DND-41 (cell line): ENCODE measurements around the gene SCLT1.
"Not testable (repeated sequence)": the region's sequence is repeated elsewhere in the genome, so short reads cannot be mapped to it uniquely, and the experiment has no call there.

Experiments
- ATAC-seq: fragments of 200-7000 bp; cut with Tn5 transposase; 3 replicates; pipeline ENCODE4 v1.9.1; 2021; ENCODE audit warnings: low read depth; ENCODE audit not compliant: insufficient read depth
- DNase-seq: peaks from one replicate; pipeline ENCODE4 v3.0.0-alpha.2; 2020
- H2AFZ ChIP-seq: 2 replicates; pipeline ENCODE4 v1.6.0; 2012; ENCODE audit warnings: low read depth, low read length
- H3K27ac ChIP-seq: 2 replicates; pipeline ENCODE4 v1.5.1; 2012; ENCODE audit warnings: low read length, inconsistent platforms
- H3K27me3 ChIP-seq: fragments of 200-600 bp; sonication (generic); 2 replicates; pipeline ENCODE4 v1.6.0; 2012; ENCODE audit warnings: low read length, mild to moderate bottlenecking, inconsistent platforms; ENCODE audit not compliant: insufficient read depth, poor library complexity
- H3K36me3 ChIP-seq: 2 replicates; pipeline ENCODE4 v1.5.1; 2012; ENCODE audit warnings: low read length, inconsistent platforms; ENCODE audit not compliant: insufficient read depth
- H3K4me1 ChIP-seq: 2 replicates; pipeline ENCODE4 v1.5.1; 2012; ENCODE audit warnings: mild to moderate bottlenecking, low read length; ENCODE audit not compliant: insufficient read depth
- H3K4me2 ChIP-seq: 2 replicates; pipeline ENCODE4 v1.6.0; 2012; ENCODE audit warnings: mild to moderate bottlenecking, moderate library complexity, low read length, inconsistent platforms; ENCODE audit not compliant: insufficient read depth
- H3K4me3 ChIP-seq, 2 experiments: fragments of 200-600 bp in 1 of 2; shearing (Covaris generic) in 1 of 2; 2 replicates each; pipeline ENCODE4 v1.5.1; 2012 to 2016; ENCODE audit warnings: inconsistent platforms in 2 of 2, low read length in 2 of 2, mild to moderate bottlenecking in 2 of 2, low read depth in 1 of 2, moderate library complexity in 1 of 2
- H3K79me2 ChIP-seq: 2 replicates; pipeline ENCODE4 v1.6.0; 2012; ENCODE audit warnings: low read length, inconsistent platforms; ENCODE audit not compliant: insufficient read depth
- H3K9ac ChIP-seq: 2 replicates; pipeline ENCODE4 v1.6.0; 2012; ENCODE audit warnings: low read depth, mild to moderate bottlenecking, inconsistent platforms, low read length, moderate library complexity
- H3K9me3 ChIP-seq: 2 replicates; pipeline ENCODE4 v1.5.1; 2012; ENCODE audit warnings: low read length, moderate library complexity, mild to moderate bottlenecking, inconsistent platforms; ENCODE audit not compliant: insufficient read depth, severe bottlenecking
- H4K20me1 ChIP-seq: 2 replicates; pipeline ENCODE4 v1.6.0; 2012; ENCODE audit warnings: low read length; ENCODE audit not compliant: insufficient read depth
- CTCF ChIP-seq: IDR thresholded peaks from 2 replicates; pipeline ENCODE4 v1.5.1; 2012; ENCODE audit warnings: borderline replicate concordance, low read length, moderate library complexity, mild to moderate bottlenecking; ENCODE audit not compliant: poor library complexity, severe bottlenecking; ENCODE audit errors: extremely low read depth
- EZH2 ChIP-seq: IDR thresholded peaks from 3 replicates; pipeline ENCODE4 v1.6.1; 2012; ENCODE audit warnings: borderline replicate concordance, low read depth, mild to moderate bottlenecking, moderate library complexity, low read length, inconsistent platforms; ENCODE audit not compliant: severe bottlenecking

Gene SCLT1

GRCh38 chr4:129136433-129136832 lies 43.1 kb upstream of the SCLT1 start:
- Histone ChIP-seq H3K4me3 (no peak overlapping the region), H3K27me3 (no peaks in the 10 kb centered on the region), H3K9ac (no peak overlapping the region), H3K9me3 (peaks cover 11% of the 10 kb centered on the region), H3K4me2 (no peak overlapping the region), H3K27ac (no peak overlapping the region), H3K36me3 (no peaks in the 10 kb centered on the region), H2AFZ (no peak overlapping the region), H3K79me2 (no peaks in the 10 kb centered on the region), H3K4me1 (no peaks in the 10 kb centered on the region), H4K20me1 (no peaks in the 10 kb centered on the region)
- peak; percentile 68 for ATAC-seq
- TF ChIP-seq EZH2 (no peak), CTCF (no peak)
- no peak for DNase-seq

DNA sequence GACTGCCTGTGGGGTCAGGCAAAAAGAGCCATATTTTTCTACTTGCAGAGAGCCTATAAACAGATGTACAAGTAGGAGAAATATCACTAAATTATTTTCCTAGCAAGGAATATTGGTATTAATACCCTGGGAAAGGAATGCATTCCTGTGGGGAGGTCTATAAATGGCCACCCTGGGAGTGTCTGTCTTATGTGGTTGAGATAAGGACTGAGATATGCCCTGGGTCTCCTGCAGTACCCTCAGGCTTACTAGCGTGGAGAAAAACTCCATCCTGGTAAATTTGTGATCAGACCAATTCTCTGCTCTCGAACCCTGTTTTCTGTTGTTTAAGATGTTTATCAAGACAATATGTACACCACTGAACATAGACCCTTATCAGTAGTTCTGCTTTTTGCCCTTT lies 38.0 kb upstream of the SCLT1 start:
- DNase-seq (no peak), ATAC-seq (no peak)
- Histone ChIP-seq H3K27me3 (no peaks in the 10 kb centered on the region), H3K27ac (no peak overlapping the region), H2AFZ (no peak overlapping the region), H3K9me3 (peaks cover 16% of the 10 kb centered on the region), H3K4me3 (no peak overlapping the region), H3K79me2 (no peaks in the 10 kb centered on the region), H3K9ac (no peak overlapping the region), H3K4me2 (no peak overlapping the region), H3K36me3 (no peaks in the 10 kb centered on the region), H3K4me1 (no peaks in the 10 kb centered on the region), H4K20me1 (no peaks in the 10 kb centered on the region)
- TF ChIP-seq CTCF (no peak), EZH2 (no peak)

- no peak for TF ChIP-seq CTCF
- TF ChIP-seq EZH2, result no peak
- ATAC-seq (no peak), DNase-seq (no peak)
- Histone ChIP-seq H3K9me3 (peaks cover 16% of the 10 kb centered on the region), H3K4me3 (no peak overlapping the region), H3K79me2 (no peaks in the 10 kb centered on the region), H3K4me1 (no peaks in the 10 kb centered on the region), H3K9ac (no peak overlapping the region), H3K36me3 (no peaks in the 10 kb centered on the region), H3K27me3 (no peaks in the 10 kb centered on the region), H4K20me1 (no peaks in the 10 kb centered on the region), H3K4me2 (no peak overlapping the region), H3K27ac (no peak overlapping the region), H2AFZ (no peak overlapping the region)
These were observed 35.8 kb upstream of the SCLT1 start for GRCh38 chr4:129129143-129129542.

- not testable (repeated sequence) for H3K4me2 ChIP-seq, ATAC-seq
These were observed 33.3 kb upstream of the SCLT1 start for GRCh38 chr4:129126614-129127013.

More at GRCh38 chr4:129126614-129127013, 33.3 kb upstream of the SCLT1 start:
- H3K27me3 ChIP-seq, H2AFZ ChIP-seq, DNase-seq, H3K9ac ChIP-seq, H3K4me3 ChIP-seq, H3K4me1 ChIP-seq, H4K20me1 ChIP-seq, H3K27ac ChIP-seq, H3K79me2 ChIP-seq, H3K36me3 ChIP-seq, H3K9me3 ChIP-seq: not testable (repeated sequence)
